Measurements from ENCODE around the gene PCSK4.
"Not testable (repeated sequence)": the region's sequence is repeated elsewhere in the genome, so short reads cannot be mapped to it uniquely, and the experiment has no call there.

The PCSK4 gene

GRCh38 chr19:1481224-1481892 is 8.8 kb downstream of the PCSK4 start:
- DNase-seq (no peak), ATAC-seq (replicated peaks) (no peak)
- H3K4me1 Mint-ChIP-seq = peaks cover 13 to 28% of the 10 kb centered on the region in 2 donors
- no peak overlapping the region for H3K4me3 Mint-ChIP-seq
- H3K9me3 Mint-ChIP-seq = no peaks in the 10 kb centered on the region
- peaks cover 7 to 15% of the 10 kb centered on the region in 2 donors for H3K36me3 Mint-ChIP-seq
- H3K27me3 Mint-ChIP-seq = no peaks in the 10 kb centered on the region
- H3K27ac Mint-ChIP-seq = no peak overlapping the region

- DNase-seq = peak; percentile 93
- H3K4me3 Mint-ChIP-seq = peak within 1 kb of the TSS; percentile 94 to 95
- ATAC-seq (replicated peaks) = peak; percentile 97 to 98
- H3K27me3 Mint-ChIP-seq = no peaks in the 10 kb centered on the region
- peaks cover 19 to 26% of the 10 kb centered on the region in 2 donors for H3K36me3 Mint-ChIP-seq
- H3K4me1 Mint-ChIP-seq = peaks cover 13 to 30% of the 10 kb centered on the region in 2 donors
- H3K9me3 Mint-ChIP-seq = no peaks in the 10 kb centered on the region
- H3K27ac Mint-ChIP-seq = peak within 1 kb of the TSS; percentile 94
Observed at GRCh38 chr19:1478934-1479707, 11.0 kb downstream of the PCSK4 start, which contains the start of gene C19orf25. C19orf25 (minus strand) TSS chr19:1479215; CDS start chr19:1478903, 312 bp downstream.

- peaks cover 20 to 43% of the 10 kb centered on the region in 2 donors for H3K4me1 Mint-ChIP-seq
- not testable (repeated sequence) for H3K4me3 Mint-ChIP-seq; ATAC-seq (replicated peaks); H3K27ac Mint-ChIP-seq; DNase-seq; H3K27me3 Mint-ChIP-seq; H3K9me3 Mint-ChIP-seq
- peaks cover 24 to 34% of the 10 kb centered on the region in 2 donors for H3K36me3 Mint-ChIP-seq
Observed at GRCh38 chr19:1477056-1477455, 13.1 kb downstream of the PCSK4 start.

- Mint-ChIP-seq H3K4me1 (peaks cover 26 to 54% of the 10 kb centered on the region in 2 donors), H3K36me3 (peaks cover 24 to 34% of the 10 kb centered on the region in 2 donors), H3K4me3 (no peak overlapping the region)
Observed at GRCh38 chr19:1475751-1476437, 14.3 kb downstream of the PCSK4 start.

GRCh38 chr19:1474765-1475351 is 15.3 kb downstream of the PCSK4 start:
- H3K4me3 Mint-ChIP-seq = no peak overlapping the region
- H3K4me1 Mint-ChIP-seq = peaks cover 27 to 64% of the 10 kb centered on the region in 2 donors
- peaks cover 25 to 36% of the 10 kb centered on the region in 2 donors for H3K36me3 Mint-ChIP-seq
- no peak overlapping the region for H3K27ac Mint-ChIP-seq
- peaks cover 11% of the 10 kb centered on the region in 2 donors for H3K27me3 Mint-ChIP-seq
- ATAC-seq (replicated peaks) (no peak), DNase-seq (no peak)
- H3K9me3 Mint-ChIP-seq = no peaks in the 10 kb centered on the region

More at GRCh38 chr19:1475751-1476437, 14.3 kb downstream of the PCSK4 start:
- H3K27me3 Mint-ChIP-seq = peaks cover 6 to 8% of the 10 kb centered on the region in 2 donors
- H3K27ac Mint-ChIP-seq = no peak overlapping the region
- DNase-seq = no peak
- no peak for ATAC-seq (replicated peaks)
- no peaks in the 10 kb centered on the region for H3K9me3 Mint-ChIP-seq

GRCh38 chr19:1474011-1474764 is 16.0 kb downstream of the PCSK4 start:
- Mint-ChIP-seq H3K4me3 (no peak overlapping the region), H3K9me3 (no peaks in the 10 kb centered on the region), H3K36me3 (peaks cover 25 to 35% of the 10 kb centered on the region in 2 donors), H3K27ac (no peak overlapping the region), H3K27me3 (peaks cover 12% of the 10 kb centered on the region in 2 donors), H3K4me1 (peaks cover 26 to 60% of the 10 kb centered on the region in 2 donors)
- ATAC-seq (replicated peaks) (no peak), DNase-seq (no peak)

GRCh38 chr19:1473085-1473851 is 16.9 kb downstream of the PCSK4 start:
- H3K27me3 Mint-ChIP-seq = peaks cover 12% of the 10 kb centered on the region in 2 donors
- DNase-seq (no peak), ATAC-seq (replicated peaks) (no peak)
- no peaks in the 10 kb centered on the region for H3K9me3 Mint-ChIP-seq
- H3K4me3 Mint-ChIP-seq = no peak overlapping the region
- peaks cover 20 to 31% of the 10 kb centered on the region in 2 donors for H3K36me3 Mint-ChIP-seq
- H3K4me1 Mint-ChIP-seq = peaks cover 22 to 53% of the 10 kb centered on the region in 2 donors
- H3K27ac Mint-ChIP-seq = peak overlapping the region; percentile 14

GRCh38 chr19:1472231-1473084 is 17.7 kb downstream of the PCSK4 start:
- peaks cover 19 to 30% of the 10 kb centered on the region in 2 donors for H3K36me3 Mint-ChIP-seq
- no peak overlapping the region for H3K27ac Mint-ChIP-seq
- no peak overlapping the region for H3K4me3 Mint-ChIP-seq
- ATAC-seq (replicated peaks) = no peak
- peaks cover 19 to 45% of the 10 kb centered on the region in 2 donors for H3K4me1 Mint-ChIP-seq
- peaks cover 12% of the 10 kb centered on the region in 2 donors for H3K27me3 Mint-ChIP-seq
- no peak for DNase-seq
- H3K9me3 Mint-ChIP-seq = no peaks in the 10 kb centered on the region

GRCh38 chr19:1471515-1472160 is 18.5 kb downstream of the PCSK4 start:
- ATAC-seq (replicated peaks) = peak; percentile 3 to 22
- peaks cover 18 to 43% of the 10 kb centered on the region in 2 donors for H3K4me1 Mint-ChIP-seq
- H3K9me3 Mint-ChIP-seq = no peaks in the 10 kb centered on the region
- peaks cover 12 to 16% of the 10 kb centered on the region in 2 donors for H3K27me3 Mint-ChIP-seq
- H3K27ac Mint-ChIP-seq = no peak overlapping the region
- DNase-seq = no peak
- H3K4me3 Mint-ChIP-seq = peak overlapping the region in 1 of 2 donors; percentile 79
- H3K36me3 Mint-ChIP-seq = peaks cover 18 to 24% of the 10 kb centered on the region in 2 donors

GRCh38 chr19:1471010-1471514 is 19.1 kb downstream of the PCSK4 start:
- Mint-ChIP-seq H3K9me3 (no peaks in the 10 kb centered on the region), H3K27me3 (peaks cover 12 to 18% of the 10 kb centered on the region in 2 donors), H3K4me1 (peaks cover 19 to 40% of the 10 kb centered on the region in 2 donors), H3K4me3 (peak overlapping the region; percentile 66 to 79), H3K27ac (peak overlapping the region; percentile 67), H3K36me3 (peaks cover 18% of the 10 kb centered on the region in 2 donors)
- DNase-seq (no peak), ATAC-seq (replicated peaks) (peak; percentile 56 to 57)

- H3K36me3 Mint-ChIP-seq = peaks cover 15 to 16% of the 10 kb centered on the region in 2 donors
- DNase-seq = no peak
- no peaks in the 10 kb centered on the region for H3K9me3 Mint-ChIP-seq
- ATAC-seq (replicated peaks) = peak; percentile 54 to 66
- H3K27ac Mint-ChIP-seq = peak overlapping the region; percentile 87
- H3K27me3 Mint-ChIP-seq = peaks cover 12 to 18% of the 10 kb centered on the region in 2 donors
- peak overlapping the region; percentile 79 to 83 for H3K4me3 Mint-ChIP-seq
- peaks cover 19 to 40% of the 10 kb centered on the region in 2 donors for H3K4me1 Mint-ChIP-seq
Observed at GRCh38 chr19:1470305-1471009, 19.7 kb downstream of the PCSK4 start.
